NCI-H345 treated with DMSO at 0.1 percent for 48 hours (cell line): ENCODE results near the gene VAT1.
A peak's percentile ranks its signal among the peaks of the same experiment; 100 is the strongest.

Source experiments
- DNase-seq: peaks from one replicate; lab custom pipeline; 2025; ENCODE audit not compliant: unreplicated experiment; lab: John Stamatoyannopoulos, UW

VAT1 gene

GRCh38 chr17:43027091-43028032 lies 5.2 kb upstream of the VAT1 start:
- no peak for DNase-seq

GRCh38 chr17:43026595-43026994 lies 4.4 kb upstream of the VAT1 start:
- DNase-seq: no peak

GRCh38 chr17:43025766-43026537 lies 3.8 kb upstream of the VAT1 start:
- DNase-seq: no peak

- DNase-seq: no peak
Observed at GRCh38 chr17:43025290-43025657, 3.1 kb upstream of the VAT1 start.

- peak; percentile 84 for DNase-seq
Observed at GRCh38 chr17:43024407-43025289, 2.5 kb upstream of the VAT1 start, which contains the start of gene RND2. Gene RND2, plus strand, starts transcription at chr17:43025231. Its CDS starts 117 bp downstream, at chr17:43025348.

GRCh38 chr17:43020789-43021740 lies 1.1 kb downstream of the VAT1 start:
- peak; percentile 13 for DNase-seq

GRCh38 chr17:43020030-43020621 lies 2.1 kb downstream of the VAT1 start:
- no peak for DNase-seq

- DNase-seq: no peak
Observed at GRCh38 chr17:43019418-43019817, 2.8 kb downstream of the VAT1 start.

- DNase-seq: no peak
Observed at GRCh38 chr17:43018932-43019331, 3.3 kb downstream of the VAT1 start.

- no peak for DNase-seq
Observed at GRCh38 chr17:43018008-43018853, 4.0 kb downstream of the VAT1 start.

GRCh38 chr17:43016216-43016615 lies 6.0 kb downstream of the VAT1 start:
- no peak for DNase-seq

- no peak for DNase-seq
Observed at GRCh38 chr17:43015579-43015978, 6.6 kb downstream of the VAT1 start.

GRCh38 chr17:43014649-43015542 lies 7.3 kb downstream of the VAT1 start:
- no peak for DNase-seq

- DNase-seq: no peak
Observed at GRCh38 chr17:43014020-43014648, 8.1 kb downstream of the VAT1 start.

GRCh38 chr17:43013296-43013695 lies 8.9 kb downstream of the VAT1 start:
- DNase-seq: no peak

GRCh38 chr17:43011728-43012472 lies 10.3 kb downstream of the VAT1 start:
- no peak for DNase-seq
